ENCODE data around the gene HDAC7.

DNA sequence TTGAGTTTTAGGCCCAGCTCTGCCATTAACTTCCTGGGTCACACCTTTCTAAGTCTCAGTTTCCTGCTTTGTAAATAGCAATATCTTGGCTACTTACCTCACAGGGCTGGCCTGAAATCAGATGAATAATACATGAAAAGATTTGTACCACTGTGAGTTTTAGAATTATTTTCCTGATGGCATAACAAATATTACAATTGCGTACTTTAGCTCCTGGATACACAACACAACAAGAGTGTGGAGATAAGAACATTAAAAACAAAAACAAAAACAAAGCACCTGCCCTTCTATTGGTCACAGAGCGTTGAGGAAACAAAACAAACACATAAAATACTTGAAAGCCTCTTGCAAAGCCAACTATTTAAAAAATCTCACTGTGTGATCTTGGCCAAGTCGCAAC is 4.9 kb upstream of the HDAC7 start:
- TF ChIP-seq, protein P1, sequence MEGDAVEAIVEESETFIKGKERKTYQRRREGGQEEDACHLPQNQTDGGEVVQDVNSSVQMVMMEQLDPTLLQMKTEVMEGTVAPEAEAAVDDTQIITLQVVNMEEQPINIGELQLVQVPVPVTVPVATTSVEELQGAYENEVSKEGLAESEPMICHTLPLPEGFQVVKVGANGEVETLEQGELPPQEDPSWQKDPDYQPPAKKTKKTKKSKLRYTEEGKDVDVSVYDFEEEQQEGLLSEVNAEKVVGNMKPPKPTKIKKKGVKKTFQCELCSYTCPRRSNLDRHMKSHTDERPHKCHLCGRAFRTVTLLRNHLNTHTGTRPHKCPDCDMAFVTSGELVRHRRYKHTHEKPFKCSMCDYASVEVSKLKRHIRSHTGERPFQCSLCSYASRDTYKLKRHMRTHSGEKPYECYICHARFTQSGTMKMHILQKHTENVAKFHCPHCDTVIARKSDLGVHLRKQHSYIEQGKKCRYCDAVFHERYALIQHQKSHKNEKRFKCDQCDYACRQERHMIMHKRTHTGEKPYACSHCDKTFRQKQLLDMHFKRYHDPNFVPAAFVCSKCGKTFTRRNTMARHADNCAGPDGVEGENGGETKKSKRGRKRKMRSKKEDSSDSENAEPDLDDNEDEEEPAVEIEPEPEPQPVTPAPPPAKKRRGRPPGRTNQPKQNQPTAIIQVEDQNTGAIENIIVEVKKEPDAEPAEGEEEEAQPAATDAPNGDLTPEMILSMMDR (conservative IDR thresholded peaks at IDR 0.05 in 1 of 2, IDR thresholded peaks at IDR 0.05 in 1 of 2; ENCODE audit: low read depth in 1 of 2, low read length in 2 of 2) = no peak
- TF ChIP-seq EZH2 (IDR thresholded peaks at IDR 0.05; ENCODE audit: low read length, missing control alignments) = no peak
